Iris pigment epithelial cell (primary cell): Measurements from ENCODE around the gene SCD.

Source experiments
- DNase-seq: peaks from one replicate; pipeline ENCODE4 v3.0.0-alpha.2; 2011; ENCODE audit warnings: low read depth

The SCD gene

GRCh38 chr10:100340948-100341847 is 5.8 kb upstream of the SCD start:
- no peak for DNase-seq

- DNase-seq = peak; percentile 68
Measured at GRCh38 chr10:100341953-100342626, 4.9 kb upstream of the SCD start.

- no peak for DNase-seq
Measured at GRCh38 chr10:100342627-100342972, 4.4 kb upstream of the SCD start.

GRCh38 chr10:100344241-100344788 is 2.7 kb upstream of the SCD start:
- no peak for DNase-seq

- peak; percentile 80 for DNase-seq
Measured at GRCh38 chr10:100345570-100346330, 1.3 kb upstream of the SCD start.

GRCh38 chr10:100346351-100346764 is 675 bp upstream of the SCD start:
- DNase-seq = peak; percentile 66

- peak; percentile 23 for DNase-seq
Measured at GRCh38 chr10:100347568-100348195, 649 bp downstream of the SCD start.

- no peak for DNase-seq
Measured at GRCh38 chr10:100348389-100348927, 1.4 kb downstream of the SCD start.

GRCh38 chr10:100349087-100349486 is 2.1 kb downstream of the SCD start:
- DNase-seq = no peak

- no peak for DNase-seq
Measured at GRCh38 chr10:100349672-100350071, 2.6 kb downstream of the SCD start.

- DNase-seq = no peak
Measured at GRCh38 chr10:100350914-100351485, 4.0 kb downstream of the SCD start.

- no peak for DNase-seq
Measured at GRCh38 chr10:100353770-100354485, 6.9 kb downstream of the SCD start.

GRCh38 chr10:100355086-100355485 is 8.1 kb downstream of the SCD start:
- DNase-seq = peak; percentile 21

GRCh38 chr10:100356067-100357017 is 9.3 kb downstream of the SCD start:
- no peak for DNase-seq

GRCh38 chr10:100357059-100357858 is 10.2 kb downstream of the SCD start:
- DNase-seq = peak; percentile 41

GRCh38 chr10:100359030-100359432 is 12.0 kb downstream of the SCD start:
- DNase-seq = no peak

- no peak for DNase-seq
Measured at GRCh38 chr10:100359529-100360150, 12.6 kb downstream of the SCD start.

GRCh38 chr10:100360234-100360633 is 13.2 kb downstream of the SCD start:
- DNase-seq = no peak
